HG03558 (cell line): ENCODE measurements around the gene FHAD1.

ENCODE experiments used
- ATAC-seq: cut with Tn5 transposase; IDR thresholded peaks from one replicate; pipeline ENCODE4 v1.9.1; 2021; ENCODE audit warnings: moderate number of reproducible peaks; ENCODE audit not compliant: unreplicated experiment; ENCODE audit errors: extremely low read depth

The FHAD1 gene

DNA sequence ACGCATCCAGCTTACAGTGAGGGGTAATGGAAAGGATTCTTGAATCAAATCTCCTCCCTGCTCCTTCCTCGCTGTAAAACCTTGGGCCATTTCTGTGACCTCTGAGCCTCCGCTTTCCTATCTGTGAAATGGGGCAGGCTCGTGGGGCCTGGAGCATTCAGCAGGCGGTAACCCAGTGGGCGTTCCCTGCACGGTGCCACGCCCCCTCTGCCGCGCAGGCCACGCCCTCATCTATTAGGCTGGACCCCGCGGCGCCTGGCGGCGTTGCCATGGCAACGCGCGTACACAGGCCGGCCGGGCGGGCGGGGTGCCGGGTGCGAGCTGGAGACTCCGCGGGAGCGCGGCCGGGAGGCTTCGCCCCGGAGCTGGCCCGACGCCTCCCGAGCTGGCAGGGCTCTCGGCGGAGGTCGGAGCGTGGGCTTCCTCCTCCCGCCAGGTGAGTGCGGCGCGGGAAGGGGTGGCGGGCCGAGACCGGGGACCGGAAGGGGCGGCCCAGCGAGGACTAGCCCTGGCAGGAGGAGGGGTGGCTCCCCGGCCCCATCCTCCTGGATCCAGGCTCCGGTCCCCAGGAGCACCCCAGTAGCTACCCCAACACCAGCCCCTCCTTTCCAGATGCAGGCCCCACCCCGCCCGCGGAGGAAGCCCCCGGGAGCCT lies at the start of gene FHAD1:
Gene FHAD1 (plus strand): TSS at position 264 of the 655 bp plus-strand sequence. CDS start 4,562 bp downstream, outside the sequence.
- no peak for ATAC-seq

DNA sequence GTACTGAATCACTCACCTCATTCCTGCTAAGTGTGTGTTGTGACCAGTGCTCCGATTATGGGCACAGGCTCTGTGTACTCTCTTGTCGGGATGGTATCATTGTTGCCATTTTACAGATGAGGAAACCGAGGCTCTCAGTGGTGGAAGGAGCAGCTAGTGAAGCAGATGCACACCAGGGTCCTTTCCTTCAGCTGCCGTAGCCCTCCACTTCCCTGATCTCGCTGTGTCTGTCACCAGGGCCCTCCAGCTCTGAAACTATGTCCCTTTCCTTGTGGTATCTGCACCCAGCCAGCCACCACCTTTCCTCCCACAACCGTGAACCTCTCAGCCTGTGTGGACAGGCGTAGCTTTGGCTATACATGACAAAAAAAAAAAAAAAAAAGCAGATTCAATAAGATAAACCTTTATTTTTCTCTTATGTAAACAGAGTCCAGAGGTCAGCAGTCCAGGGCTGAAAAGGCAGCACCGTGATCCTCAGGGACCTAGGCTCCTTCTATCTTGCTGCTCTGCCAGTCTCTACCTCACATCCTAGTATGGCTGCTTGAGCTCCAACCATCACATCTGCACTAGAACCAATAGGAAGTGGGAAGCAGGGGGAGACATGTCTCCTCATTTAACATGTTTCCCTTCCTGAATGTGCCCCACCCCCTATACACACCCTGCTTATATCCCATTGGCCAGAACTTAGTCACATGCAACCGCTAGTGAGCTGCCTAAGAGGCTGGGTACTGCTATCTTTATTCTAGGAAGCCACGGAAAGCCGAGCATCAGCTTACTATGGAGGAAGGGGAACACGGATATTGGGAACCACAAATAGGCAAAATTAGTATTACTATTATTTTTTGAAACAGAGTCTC lies 49.2 kb upstream of the FHAD1 start:
- ATAC-seq, result no peak

DNA sequence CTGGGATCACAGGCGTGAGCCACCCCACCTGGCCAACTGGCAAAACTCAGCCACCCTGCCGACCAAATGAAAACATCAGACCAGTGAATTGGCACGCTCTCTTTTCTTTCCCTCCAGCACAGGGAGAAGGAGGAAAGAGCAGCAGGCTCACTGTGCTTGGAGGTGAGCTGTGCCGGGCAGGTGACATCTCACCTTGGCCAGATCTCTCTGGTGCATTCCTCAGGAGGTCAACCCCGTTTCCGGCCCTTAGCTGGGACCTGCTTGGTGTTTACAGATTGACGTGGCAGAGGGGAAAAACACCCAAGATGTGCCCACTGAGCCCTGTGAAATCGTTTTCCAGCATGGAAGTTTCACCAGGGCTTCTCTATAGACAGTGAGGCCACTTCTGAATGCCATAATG lies 48.3 kb upstream of the FHAD1 start:
- no peak for ATAC-seq

DNA sequence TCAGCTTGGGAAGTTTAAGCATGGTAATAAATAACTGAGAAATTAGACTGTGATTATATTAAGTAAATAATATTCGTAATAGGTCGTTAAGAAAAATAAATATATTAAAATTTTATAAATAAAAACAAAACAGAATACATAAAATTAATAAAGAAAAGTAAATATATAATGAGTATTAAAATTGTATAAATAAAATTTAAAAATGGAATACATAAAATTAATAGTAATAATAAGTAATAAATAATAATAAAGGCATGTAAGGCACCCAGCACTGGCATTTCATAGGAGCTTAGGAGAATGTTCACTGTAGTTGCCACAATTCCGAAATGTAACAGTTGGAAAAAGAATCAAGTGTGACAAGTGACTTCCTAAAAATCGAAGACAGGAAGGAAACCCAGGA lies 45.8 kb upstream of the FHAD1 start:
- no peak for ATAC-seq

DNA sequence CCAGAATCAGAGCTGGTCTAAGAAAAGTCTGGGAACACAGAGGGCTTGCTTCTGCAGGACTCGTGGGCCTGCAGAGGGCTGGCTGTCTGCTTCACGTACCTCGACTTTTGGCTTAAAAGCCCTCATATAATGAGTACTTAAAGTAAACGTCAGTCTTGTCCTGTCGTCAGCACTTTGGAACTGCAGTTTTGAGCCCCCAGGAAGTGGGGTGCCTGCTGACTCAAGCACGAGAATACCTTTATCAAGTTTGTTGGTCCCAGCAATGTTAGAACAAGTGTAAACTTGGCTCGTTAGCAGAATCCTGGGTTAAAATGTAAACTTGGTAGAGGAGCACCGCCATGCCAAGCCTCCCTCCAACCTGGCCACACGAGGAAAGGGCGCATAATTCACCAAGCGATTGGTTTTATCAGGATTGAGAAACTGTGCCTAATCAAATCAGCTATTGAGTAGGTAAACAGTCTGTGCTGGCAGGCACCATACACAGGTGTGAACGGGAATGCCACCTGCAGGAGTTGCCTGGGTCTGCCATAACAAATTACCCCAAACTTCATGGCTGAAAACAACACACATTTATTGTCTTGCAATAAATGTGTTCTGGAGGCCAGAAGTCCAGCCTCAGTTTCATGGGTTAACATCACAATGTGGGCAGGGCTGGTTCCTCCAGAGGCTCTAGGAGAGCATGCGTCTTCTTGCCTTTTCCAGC lies 45.0 kb upstream of the FHAD1 start:
- ATAC-seq, result no peak

DNA sequence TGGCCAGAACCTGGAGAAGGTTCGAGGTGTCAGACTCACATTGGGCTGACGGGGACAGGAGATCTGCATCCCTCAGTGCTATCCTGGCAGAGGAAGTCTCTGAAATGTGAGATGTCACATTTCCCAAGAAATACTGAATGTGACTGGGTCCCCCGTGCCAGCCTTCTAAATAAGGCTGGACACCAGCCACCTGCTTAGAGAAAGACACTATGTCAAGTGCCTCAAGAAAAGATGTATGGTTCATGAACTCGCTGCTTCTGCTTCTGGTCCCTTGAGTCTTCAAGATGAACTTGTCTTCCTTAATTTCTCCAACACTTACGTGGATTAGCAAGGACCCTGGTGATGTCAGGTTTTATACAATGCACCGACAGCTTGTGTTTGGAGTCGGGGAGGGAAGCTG lies 42.1 kb upstream of the FHAD1 start:
- no peak for ATAC-seq

DNA sequence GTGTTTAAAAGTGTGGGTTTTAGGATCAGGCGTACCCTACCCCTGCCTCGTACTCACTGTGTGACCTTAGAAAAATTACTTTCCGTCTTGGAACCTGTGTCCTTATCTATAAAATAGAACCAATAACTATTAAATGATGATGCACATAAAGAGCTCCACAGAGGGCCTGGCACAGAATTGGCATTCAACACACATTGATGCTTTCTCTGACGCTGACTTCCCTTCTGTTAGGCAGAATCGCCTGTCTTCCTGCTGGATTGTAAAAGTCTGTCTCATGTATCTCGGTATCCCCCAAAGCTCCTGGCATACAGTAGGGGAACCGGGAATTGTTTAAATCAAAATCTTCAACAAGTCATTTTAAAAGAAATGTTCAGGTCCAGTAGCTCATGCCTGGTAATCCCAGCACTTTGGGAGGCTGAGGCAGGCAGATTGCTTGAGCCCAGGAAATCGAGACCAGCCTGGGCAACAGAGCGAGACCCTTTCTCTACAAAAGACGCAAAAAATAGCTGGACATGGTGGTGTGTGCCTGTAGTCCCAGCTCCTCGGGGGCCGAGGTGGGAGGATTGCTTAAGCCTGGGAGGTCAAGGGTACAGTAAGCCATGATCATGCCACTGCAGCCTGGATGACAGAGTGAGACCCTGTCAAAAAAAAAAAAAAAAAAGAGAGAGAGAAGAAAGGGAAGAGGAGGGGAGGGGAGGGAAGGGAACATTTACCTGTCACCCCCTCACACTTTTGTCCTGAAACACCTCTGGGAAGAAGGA lies 41.3 kb upstream of the FHAD1 start:
- no peak for ATAC-seq

DNA sequence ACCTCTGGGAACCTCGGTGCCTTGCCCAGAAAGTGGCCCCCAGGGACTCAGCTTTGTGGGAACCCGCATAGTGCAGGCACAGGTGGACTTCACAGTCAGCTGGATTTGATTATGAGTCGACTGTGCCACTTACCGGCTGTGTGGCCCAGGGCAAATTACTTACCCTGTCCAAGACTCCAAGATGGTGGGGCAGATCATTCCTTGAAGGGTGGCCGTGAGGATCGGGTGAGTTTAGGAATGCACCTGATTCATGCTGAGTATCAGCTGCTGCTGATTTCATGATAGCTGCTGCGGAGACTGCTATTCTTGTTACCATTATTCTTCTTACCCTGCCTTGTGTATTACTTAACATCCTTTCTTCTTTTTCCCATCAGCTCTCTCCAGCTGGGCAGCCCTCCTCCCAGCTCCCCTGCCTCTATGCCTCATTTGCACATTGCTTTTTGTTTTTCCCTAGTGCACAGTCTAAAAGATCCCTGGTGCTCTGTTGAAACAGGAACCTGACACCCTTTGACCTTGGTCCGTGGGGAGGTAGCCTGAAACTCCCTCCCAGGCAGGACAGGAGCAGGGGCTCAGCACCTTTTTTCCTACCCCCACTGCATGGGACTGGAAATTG lies 40.5 kb upstream of the FHAD1 start:
- ATAC-seq, result no peak

DNA sequence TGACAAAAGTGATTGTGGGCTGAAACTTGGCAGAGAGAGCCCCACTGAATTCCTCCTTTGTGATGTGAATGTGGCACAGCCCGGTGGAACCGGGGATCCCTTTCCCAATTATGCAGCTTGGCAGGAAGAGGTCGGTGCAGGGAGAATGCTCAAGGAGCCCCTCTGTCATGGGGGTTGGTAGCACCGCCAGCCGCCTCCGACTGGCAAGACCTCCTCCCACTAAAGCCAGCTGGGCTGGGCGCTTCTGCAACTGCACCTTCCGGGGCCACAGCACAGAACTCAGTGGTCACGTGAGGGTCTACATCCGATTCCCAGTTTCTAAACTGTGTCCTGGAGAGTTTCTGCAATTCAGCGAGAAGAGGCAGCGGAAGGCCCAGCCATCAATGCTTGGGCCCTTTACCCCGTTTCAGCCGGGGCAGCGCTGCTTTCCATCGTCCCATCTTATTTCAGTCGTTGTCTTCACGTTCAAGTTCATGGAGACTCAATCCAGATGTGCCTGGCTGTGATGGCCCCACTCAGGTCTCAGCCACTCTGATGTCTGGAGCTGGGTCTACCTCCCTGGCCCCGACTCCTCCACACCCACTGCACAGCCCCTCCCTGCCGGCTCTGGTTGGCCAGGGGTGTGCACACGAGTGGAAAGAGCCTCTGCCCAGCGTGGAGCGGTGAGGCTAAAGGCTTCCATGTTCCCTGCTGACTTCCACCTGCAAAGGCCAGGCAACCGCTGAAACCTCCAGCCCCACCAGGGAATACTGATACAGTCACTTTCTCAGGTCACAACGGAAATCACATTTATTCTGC lies 39.8 kb upstream of the FHAD1 start:
- no peak for ATAC-seq

DNA sequence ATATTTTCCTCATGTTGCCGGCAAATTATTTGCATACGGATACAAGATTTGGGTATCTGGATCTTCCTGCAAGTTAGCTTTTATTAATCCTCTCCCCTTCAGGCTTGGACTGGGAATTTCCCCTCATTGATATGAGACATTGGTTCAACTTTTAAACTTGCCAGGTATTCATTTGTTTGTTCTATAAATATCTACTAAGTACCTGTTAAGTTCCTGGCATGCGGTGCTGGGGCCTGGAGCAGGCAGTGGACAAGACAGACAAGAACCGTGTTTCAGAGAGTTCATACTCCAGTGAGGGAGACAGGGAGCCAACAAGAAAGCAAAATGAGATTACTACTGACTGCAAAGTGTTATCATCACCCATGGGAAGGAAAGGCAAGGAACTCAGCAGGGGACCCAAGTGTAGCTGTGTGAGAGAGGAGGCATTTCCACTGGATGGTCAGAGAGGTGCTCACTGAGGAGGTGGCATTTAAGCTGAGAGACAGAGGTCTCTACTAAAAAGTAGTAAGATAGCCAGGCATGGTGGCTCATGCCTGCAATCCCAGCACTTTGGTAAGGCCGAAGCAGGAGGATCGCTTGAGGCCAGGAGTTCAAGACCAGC lies 39.1 kb upstream of the FHAD1 start:
- no peak for ATAC-seq

DNA sequence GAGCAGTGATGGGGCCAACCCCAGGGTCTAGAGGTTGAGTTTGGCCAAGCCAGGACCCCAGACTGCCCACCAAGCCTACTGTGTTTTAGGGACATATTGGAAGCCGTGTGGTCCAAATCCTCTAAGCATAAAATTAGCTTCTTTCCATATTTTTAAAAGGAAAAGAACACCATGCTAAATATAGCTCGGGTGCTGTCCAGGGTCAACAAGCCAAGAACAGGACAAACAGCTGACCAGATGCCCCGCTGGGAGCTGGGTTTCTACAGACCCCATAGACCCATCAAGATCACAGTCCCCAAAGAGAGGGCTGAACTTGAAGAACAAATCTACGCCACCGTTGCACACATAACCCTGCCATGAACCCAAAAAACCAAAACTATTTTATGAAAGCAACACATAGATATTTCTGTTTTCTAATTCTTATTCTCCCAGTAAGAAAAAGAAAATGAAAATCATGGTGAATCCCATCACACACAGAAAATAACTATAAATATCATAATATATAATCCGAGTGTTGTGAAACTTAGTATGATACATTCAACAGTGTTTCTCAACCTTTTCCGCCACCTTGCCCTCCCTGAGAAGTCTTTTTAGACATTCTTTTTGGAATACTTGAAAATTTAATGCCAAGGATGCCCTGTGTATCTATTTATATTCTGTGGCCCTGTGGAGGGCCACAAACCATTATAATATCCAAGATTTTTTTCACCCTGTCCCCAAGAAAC lies 36.2 kb upstream of the FHAD1 start:
- no peak for ATAC-seq

DNA sequence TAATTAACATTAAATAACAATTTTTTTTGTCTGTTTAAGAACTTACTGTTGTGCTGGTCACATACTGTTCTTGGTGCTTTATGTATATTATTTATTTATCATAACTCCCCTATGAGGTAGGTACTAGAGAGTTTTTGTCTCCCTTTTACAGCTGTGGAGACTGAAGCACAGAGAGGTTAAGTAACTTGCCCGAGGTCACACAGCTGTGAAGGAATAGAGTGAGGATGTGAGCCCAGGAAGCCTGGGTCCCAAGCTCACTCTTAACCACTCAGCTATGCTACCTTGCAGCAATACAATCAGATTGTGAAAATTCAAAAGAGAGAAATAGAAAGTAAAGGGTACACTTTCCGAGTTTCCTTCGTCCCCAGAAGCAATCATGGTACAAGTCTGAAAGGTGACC lies 35.6 kb upstream of the FHAD1 start:
- ATAC-seq, result no peak

DNA sequence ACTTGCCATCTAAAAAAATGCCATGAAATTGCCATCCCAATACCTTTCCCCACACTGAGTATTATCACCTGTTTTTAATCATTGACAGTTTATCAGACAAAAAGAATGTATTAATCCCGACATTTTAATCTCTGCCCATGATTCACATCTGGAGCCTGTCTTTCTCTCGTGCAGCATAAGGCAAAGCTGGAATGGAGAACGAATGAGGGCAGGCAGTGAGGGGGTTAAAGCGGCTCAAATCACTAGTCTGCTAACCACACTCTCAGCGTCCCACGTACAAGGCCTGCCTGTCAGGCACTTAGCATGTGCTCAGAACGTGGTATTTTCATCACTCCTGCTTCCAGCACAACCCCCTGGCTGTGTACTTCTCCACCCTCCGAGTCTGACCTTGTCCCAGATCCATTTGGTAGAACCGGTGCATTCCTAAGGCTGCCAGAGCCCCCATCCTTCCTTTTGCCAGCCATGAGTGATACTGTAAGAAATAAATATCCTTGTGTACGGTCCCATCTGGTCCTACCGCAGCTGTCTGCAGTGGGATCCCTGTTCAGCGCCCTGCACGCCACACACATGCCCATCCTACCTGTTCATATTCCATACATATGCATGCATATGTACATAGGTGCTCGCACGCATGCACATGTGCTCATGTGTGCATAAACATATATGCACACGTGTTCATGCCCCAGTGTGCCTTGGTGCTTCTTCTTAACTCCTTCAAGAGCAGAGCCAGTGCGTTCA lies 34.6 kb upstream of the FHAD1 start:
- ATAC-seq, result no peak

DNA sequence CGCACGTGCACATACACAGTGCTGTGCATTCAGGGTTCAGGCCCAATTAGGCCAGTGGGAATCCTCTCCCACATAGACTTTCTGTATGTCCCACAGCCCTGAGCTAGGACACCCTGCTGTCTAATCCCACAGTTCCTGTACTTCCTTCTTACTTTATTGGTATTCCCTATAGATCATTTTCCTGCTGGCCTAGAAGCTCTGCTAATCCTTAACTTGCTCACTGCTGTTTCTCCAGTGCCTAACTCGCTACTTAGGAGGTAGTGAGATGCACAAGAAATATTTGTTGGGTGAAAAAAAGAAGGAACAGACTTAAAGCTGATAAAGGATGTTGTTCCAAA lies 34.1 kb upstream of the FHAD1 start:
- no peak for ATAC-seq

DNA sequence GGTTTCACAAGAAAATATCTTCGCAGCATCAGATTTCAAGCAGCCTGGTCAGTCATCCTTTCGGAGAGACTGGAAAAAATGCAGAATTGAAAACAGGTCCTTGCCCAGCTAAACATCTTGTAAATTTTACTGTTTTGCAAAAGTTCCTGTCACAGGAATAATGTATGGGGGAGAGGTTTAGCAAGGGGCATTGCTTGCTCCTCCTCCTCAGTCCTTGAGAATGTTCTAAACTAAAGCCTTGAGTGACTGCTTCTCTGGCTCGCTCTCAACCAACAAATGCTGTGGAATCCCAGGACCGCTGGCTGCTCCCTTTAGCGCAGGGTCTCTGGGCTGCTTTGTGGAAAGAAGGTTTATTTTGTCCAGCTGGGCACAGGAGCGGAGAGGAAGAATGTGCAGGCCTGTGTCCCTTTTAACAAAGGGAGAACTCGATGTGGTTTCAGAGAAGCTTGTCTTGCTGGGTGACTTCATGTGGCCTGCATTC lies 33.6 kb upstream of the FHAD1 start:
- ATAC-seq, result no peak

DNA sequence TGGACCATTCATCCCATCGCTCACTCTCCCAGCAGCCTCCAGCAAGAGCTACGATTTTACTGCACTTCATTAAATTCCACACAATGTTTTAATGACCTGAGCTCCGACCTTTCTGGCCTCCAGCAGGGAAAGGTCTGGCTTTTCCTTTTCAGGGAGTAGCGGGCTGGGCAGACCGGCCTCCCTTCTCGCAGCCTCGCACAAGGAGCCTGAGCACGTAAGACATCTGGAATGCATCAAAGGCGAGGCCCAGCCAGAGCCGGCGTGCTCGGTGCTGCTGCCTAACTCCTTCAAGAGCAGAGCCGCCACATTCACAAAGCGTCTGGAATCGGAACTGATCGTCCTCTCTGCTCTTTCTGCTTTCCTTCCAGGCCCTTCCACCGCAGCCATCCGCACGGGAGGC lies 32.5 kb upstream of the FHAD1 start:
- no peak for ATAC-seq

DNA sequence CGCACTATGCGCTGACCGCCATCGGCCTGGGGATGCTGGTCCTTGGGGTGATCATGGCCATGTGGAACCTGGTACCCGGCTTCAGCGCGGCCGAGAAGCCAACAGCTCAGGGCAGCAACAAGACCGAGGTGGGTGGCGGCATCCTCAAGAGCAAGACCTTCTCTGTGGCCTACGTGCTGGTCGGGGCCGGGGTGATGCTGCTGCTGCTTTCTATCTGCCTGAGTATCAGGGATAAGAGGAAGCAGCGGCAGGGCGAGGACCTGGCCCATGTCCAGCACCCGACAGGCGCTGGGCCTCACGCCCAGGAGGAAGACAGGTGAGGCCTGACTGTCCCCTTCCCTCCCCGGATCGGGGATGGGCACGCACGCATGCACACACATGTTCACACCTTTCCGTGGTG lies 31.9 kb upstream of the FHAD1 start:
- ATAC-seq, result no peak

DNA sequence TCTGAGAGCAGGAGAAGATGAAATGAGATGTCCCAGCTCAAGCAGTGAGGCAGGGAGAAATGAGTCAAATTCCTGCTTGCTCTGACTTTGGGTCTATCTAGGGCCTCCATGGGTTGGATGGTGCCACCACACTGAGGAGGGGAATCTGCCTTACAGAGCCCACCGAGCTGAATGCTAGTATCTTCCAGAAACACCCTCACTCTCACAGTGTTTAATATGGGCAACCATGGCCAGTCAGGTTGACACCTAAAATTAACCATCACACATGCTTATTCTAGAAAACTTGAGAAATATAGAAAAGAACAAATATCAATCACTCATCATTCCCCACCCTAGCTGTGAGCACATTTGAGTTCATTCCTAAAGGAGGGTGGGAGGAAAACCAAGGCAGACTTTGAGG lies 29.4 kb upstream of the FHAD1 start:
- no peak for ATAC-seq
